SKM-1 treated with dmso at 0.1 percent for 144 hours (cell line): ENCODE results near the gene RPP40.
"Not testable (repeated sequence)": the region's sequence is repeated elsewhere in the genome, so short reads cannot be mapped to it uniquely, and the experiment has no call there.

ENCODE experiments used
- DNase-seq: peaks from one replicate; lab custom pipeline; 2025; ENCODE audit not compliant: unreplicated experiment; lab: John Stamatoyannopoulos, UW

RPP40 gene, protein sequence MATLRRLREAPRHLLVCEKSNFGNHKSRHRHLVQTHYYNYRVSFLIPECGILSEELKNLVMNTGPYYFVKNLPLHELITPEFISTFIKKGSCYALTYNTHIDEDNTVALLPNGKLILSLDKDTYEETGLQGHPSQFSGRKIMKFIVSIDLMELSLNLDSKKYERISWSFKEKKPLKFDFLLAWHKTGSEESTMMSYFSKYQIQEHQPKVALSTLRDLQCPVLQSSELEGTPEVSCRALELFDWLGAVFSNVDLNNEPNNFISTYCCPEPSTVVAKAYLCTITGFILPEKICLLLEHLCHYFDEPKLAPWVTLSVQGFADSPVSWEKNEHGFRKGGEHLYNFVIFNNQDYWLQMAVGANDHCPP

DNA sequence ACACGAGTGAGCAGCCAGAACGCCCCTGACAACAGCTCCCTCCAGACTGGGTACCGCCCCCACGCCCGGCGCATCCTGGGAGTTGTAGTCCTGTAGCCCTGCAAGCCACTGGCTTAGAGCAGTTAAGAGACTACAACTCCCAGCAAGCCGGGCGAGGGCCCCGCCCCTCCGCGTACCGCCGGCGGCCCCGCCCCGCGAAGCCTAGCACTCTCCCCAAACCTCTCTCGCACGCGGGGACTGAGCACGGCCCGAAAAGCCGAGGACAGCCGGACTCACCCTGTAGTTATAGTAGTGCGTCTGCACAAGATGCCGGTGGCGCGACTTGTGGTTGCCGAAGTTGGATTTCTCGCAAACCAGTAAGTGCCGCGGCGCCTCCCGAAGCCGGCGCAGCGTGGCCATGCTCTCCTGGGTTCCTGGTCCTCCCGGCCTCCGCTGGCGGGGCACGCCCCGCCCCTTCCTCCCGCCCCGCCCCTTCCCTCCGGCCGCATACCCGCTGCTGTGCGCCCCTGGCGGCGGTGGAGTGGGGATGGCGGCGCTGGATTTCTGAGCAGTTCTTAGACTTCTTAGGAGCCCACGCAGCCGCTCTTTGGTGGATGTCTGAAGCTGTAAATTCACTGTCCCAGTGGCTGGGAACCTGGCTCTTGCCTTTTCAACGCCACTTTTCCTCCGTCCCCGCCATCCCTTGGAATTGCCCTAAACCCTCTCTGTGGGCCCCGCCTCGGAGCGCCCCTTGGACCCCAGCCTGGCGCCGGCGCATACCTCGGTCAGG lies at the start of gene RPP40:
Gene RPP40, minus strand, starts transcription at position 434 of the 769 bp plus-strand sequence. Its CDS starts 35 bp downstream, at position 399.
- peak; percentile 96 for DNase-seq

DNA sequence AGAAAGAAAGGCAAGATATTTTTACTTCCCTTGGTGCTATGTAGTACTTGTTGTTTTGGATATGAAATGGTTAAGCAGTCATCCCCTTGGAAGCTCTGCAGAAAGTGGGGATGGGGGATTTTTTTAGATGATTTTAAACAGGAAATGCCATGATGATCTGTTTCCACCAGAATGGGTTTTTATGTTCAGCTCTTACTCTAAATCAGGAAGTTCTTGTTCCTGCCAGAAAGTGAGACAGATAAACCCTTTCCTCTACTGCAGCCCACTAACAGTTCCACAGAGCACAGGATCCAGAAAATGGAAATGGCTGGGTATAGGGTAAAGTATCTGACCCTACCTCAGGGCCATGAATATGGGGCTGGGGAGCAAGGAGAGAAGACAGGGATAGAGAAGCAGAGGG lies 49.2 kb upstream of the RPP40 start:
- DNase-seq, result peak; percentile 41

DNA sequence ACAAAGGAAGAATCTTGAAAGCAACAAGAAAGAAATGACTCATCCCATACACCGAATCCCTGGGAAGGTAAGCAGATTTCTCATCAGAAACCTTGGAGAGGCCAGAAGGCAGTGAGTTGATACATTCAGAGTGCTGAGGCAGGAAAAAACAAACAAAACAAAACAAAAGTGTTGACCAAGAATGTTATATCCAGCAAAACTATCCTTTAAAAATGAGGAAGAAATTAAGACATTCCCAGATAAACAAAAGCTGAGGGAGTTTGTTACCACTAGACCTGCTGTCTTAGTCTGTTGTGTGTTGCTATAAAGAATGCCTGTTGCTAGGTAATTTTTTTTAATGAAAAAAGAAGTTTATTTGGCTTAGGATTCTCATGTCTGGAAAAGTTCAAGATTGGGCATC lies 47.6 kb upstream of the RPP40 start:
- no peak for DNase-seq

DNA sequence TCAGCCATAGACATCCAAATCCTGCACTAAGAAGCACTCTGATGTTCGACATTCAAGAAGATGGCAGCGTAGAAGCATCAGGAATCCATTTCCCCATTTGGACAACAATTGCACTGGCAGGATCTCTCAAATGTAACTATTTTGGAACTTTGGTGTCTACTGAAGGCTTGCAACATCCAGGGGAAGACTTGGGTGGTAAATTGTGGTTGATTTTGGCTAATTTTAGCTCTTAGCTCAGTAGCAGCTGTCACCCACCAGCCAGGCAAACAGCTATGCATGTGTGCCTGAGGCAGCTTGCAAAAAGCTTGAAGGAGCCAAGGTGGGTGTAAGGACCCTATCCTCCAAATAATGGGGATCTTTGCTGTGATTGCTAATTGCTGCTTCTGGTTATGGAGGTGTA lies 46.2 kb upstream of the RPP40 start:
- DNase-seq, result peak; percentile 49

DNA sequence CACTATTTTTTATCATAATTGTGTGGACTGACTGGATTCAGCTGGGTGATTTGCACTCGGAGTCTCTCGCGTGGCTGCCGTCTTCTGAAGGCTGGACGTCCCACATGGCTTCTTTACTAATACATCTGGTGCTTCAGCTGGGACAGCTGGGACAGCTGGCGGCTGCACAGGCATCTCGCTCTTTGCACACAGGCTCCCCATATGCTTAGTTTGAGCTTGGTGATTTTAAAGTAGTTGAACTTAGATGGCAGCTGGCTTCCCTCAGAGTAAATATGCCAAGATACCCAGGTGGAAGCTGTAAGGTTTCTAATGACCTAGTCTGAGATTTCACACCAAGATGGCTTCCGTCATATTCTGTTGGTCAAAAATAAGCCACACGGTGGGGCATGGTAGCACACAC lies 42.6 kb upstream of the RPP40 start:
- DNase-seq, result no peak

DNA sequence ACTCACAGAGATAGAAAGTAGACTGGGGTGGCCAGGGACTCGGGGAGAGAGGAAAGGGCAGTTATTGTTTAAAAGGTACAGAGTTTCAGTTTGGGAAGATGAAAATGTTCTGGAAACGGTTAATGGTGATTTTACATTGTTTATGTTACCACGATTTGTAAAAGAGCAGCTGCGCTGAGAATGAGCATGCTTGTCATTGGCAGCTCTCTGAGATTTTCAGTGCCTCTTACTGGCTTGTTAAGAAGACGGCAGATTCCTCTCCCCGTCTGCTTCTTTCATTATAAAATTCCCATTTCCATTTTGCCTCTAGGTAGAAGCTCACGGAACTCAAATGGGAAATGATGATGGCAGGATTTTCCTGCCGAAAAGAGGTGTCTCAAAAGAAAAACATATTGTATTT lies 41.6 kb upstream of the RPP40 start:
- no peak for DNase-seq

- no peak for DNase-seq
These were observed 41.0 kb upstream of the RPP40 start for GRCh38 chr6:5044866-5045265.

- DNase-seq, result no peak
These were observed 38.6 kb upstream of the RPP40 start for GRCh38 chr6:5042436-5042835.

DNA sequence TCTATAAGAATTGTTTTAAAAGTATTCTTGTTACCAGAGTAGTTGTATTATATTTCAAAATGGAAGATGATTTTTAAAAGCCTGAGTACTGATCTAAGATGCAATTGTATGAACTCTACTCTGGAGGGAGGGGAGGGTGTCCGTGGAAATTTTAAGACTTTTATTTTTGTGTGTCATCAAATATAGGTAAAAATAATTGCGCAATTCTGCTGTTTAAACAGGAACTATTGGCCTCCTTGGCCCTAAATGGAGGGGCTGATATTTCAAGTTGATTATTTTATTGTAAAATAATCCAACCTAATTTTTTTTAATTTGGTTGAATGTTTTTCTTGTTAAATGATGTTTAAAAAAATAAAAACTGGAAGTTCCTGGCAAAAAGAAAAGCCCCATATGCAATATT lies 38.1 kb upstream of the RPP40 start:
- no peak for DNase-seq

DNA sequence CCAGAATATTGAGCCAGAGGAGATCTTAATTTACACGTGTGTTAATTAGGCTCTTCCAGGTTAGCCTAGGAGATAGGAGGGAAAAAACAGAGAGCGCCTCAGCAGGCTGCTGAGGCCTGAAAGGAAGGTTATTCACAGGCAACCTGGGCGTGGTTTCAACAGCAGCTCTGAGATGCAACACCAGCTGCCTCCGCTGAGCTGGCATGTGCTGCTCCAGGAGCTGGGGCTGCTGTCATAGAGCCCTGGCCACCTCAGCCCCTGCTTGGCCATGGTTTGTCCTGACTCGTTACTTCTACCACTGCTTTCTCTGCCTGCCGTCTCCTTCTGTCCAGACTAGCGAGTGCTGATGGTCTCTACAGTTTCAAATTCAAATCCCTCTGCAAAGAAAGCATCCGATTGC lies 32.4 kb upstream of the RPP40 start:
- DNase-seq, result peak; percentile 22

DNA sequence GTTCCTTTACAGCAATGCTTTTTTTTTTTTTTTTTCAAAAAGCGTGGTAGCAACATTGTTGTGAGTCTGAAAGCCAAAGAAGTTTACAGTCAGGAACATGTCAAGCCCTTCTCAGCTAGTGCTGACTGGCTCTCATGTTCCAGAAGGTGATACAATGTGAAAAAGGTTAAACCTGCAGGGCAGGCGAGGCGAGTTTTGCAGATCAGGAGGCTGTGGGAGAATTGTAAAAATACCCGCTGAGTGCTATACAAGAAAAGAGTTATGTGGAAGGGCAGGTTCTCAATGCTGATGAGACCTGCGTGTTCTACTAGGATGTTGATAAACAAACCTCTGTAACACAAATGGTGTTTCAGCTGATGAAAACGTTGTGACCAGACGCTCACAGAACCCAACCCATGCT lies 30.9 kb upstream of the RPP40 start:
- DNase-seq, result no peak

- DNase-seq, result no peak
These were observed 30.5 kb upstream of the RPP40 start for GRCh38 chr6:5034328-5034727.

GRCh38 chr6:5033214-5033904 lies 29.5 kb upstream of the RPP40 start:
- DNase-seq, result not testable (repeated sequence)

DNA sequence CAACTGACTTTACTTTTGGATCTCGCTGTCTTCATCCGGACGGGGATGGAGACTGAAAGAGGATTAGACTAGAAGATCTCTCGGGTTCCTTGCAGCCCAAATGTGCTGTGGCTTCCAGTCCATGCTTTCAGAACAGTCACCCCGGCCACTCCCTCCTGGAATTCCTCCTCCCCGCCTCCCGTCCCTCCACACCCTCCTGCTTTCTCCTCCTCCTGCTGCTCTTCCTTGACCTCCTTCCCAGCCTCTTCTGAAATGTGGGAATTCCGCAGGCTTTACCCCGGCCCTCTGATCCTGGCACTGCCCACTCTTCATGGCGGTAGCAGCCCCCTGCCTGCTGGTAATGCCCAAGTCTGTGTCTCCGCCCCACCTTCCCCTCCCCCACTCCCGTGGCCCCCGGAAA lies 28.9 kb upstream of the RPP40 start:
- DNase-seq, result not testable (repeated sequence)

GRCh38 chr6:5031150-5031549 lies 27.3 kb upstream of the RPP40 start:
- no peak for DNase-seq

- DNase-seq, result peak; percentile 83
These were observed 26.8 kb upstream of the RPP40 start for GRCh38 chr6:5030596-5031136.

GRCh38 chr6:5029609-5030008 lies 25.8 kb upstream of the RPP40 start:
- no peak for DNase-seq

DNA sequence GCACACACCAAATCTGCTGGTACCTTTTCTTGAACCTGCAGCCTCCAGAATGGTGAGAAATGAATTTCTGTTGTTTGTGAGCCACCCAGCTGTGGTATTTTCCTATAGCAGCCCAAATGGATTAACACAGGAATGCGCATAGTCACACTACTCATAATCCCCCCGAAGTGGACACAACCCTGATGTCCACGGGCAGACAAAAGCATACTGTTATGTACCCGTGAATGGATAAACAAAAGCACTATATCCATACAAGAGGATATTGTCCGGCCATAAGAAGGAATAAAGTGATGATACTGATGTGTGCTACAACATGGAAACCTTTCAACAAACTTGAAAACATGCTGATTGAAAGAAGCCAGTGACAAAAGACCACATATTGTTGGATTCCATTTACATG lies 25.1 kb upstream of the RPP40 start:
- no peak for DNase-seq

- no peak for DNase-seq
These were observed 24.5 kb upstream of the RPP40 start for GRCh38 chr6:5028301-5028700.

- DNase-seq, result peak; percentile 57
These were observed 22.3 kb upstream of the RPP40 start for GRCh38 chr6:5025911-5026819.

DNA sequence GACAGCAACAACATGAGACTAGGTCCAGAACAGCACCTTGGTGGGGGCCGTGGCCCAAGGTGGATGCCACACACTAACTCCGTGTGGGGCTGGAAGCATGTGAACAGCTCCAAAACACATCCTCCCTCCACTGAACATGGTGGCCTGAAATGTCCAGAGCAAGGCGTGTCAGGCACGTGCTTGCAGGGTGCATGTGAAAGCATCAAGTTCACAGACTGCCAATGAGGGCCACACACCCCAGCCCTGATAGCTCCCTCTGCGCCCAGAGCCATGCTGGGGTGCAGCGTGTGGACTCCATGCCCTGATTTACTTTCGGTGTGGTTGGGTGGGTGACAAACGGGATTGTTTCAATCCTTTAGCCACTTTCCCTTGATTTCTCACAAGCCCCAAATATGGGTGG lies 20.1 kb upstream of the RPP40 start:
- no peak for DNase-seq
